Uterine smooth muscle cell (primary cell): ENCODE results near the gene GRB10. TPM values are rescaled to one million over a fixed set of nuclear protein-coding genes. Genes with fewer than 3 reads are reported as not detected.

Experiments used
- total RNA-seq: library from RNA; depleted of rRNA; stranded (reverse); fragments of >200 nt; gene quantifications from 2 replicates; pipeline ENCODE4 v1.2.3, GENCODE V29; 2014

GRB10 gene
- total RNA-seq = 34.5 and 60.1 TPM in 2 replicates

GRCh38 chr7:50782375-50783208, at the start of gene GRB10:
TSS of gene GRB10 (minus strand) at chr7:50782896. CDS start at chr7:50732322, 50,574 bp downstream.

GRCh38 chr7:50564640-50565558, 217.8 kb downstream of the GRB10 start, which contains the start of gene DDC:
TSS of gene DDC (minus strand) at chr7:50565405. CDS start at chr7:50544085, 21,320 bp downstream.

Other genes starting within 250 kb of the GRB10 start
- gene DDC, start 217.5 kb downstream of the GRB10 start, total RNA-seq = not detected in 2 replicates